SK-N-SH (cell line): ENCODE data around the gene SLC35A1. TPM values are rescaled to one million over a fixed set of nuclear protein-coding genes. Genes with fewer than 3 reads are reported as not detected.

Source experiments
- CTCF ChIA-PET: fragments of 300-600, 350-600 bp; formaldehyde crosslinking; extraction: SDS; loops from one replicate; lab custom pipeline; 2021; lab: Yijun Ruan, JAX
- POLR2A ChIA-PET: fragments of 350-600 bp; sonication (Branson Sonifier 250); formaldehyde crosslinking; extraction: SDS; loops from one replicate; lab custom pipeline; 2020; ENCODE audit warnings: antibody characterized with exemption, inconsistent platforms; lab: Yijun Ruan, JAX
- DNase-seq: peaks from one replicate; pipeline ENCODE4 v3.0.0; 2012
- H2AFZ ChIP-seq: fragments of 200-600 bp; sonication (generic); 2 replicates; pipeline ENCODE4 v1.8.1; 2016; ENCODE audit warnings: antibody characterized with exemption, mild to moderate bottlenecking, low read depth
- H3F3A ChIP-seq: fragments of 200-600 bp; sonication (generic); replicated peaks from 2 replicates; pipeline ENCODE3; 2016; ENCODE audit warnings: antibody characterized with exemption, mild to moderate bottlenecking; ENCODE audit not compliant: insufficient read depth
- H3K27ac ChIP-seq, 2 experiments: fragments of 200-500 bp in 1 of 2; fragments of 200-600 bp in 1 of 2; sonication (Bioruptor generic) in 1 of 2; sonication (generic), shearing (Covaris generic) in 1 of 2; 2 replicates each; pipeline versions ENCODE4 v1.5.1 to v1.6.1; 2014 to 2016; ENCODE audit warnings: low read depth in 2 of 2, inconsistent platforms in 1 of 2, low read length in 1 of 2, mild to moderate bottlenecking in 1 of 2, mixed read lengths in 1 of 2
- H3K27me3 ChIP-seq: fragments of 200-600 bp; sonication (generic), shearing (Covaris generic); 2 replicates; pipeline ENCODE4 v1.6.1; 2016; ENCODE audit warnings: mixed run types; ENCODE audit not compliant: insufficient read depth
- H3K36me3 ChIP-seq, 2 experiments: fragments of 200-500 bp in 1 of 2; fragments of 200-600 bp in 1 of 2; sonication (Bioruptor generic) in 1 of 2; sonication (generic) in 1 of 2; replicated peaks in 1 of 2; 2 replicates each; pipeline versions ENCODE3 to v1.5.1; 2014 to 2016; ENCODE audit warnings: low read length in 1 of 2, mild to moderate bottlenecking in 1 of 2; ENCODE audit not compliant: insufficient read depth in 2 of 2, control insufficient read depth in 1 of 2
- H3K4me1 ChIP-seq, 2 experiments: fragments of 200-500 bp in 1 of 2; fragments of 200-600 bp in 1 of 2; sonication (Bioruptor generic) in 1 of 2; sonication (generic), shearing (Covaris generic) in 1 of 2; 2 replicates each; pipeline versions ENCODE4 v1.5.1 to v1.6.1; 2014 to 2016; ENCODE audit warnings: low read depth in 1 of 2, low read length in 1 of 2, mixed run types in 1 of 2; ENCODE audit not compliant: insufficient read depth in 2 of 2, control insufficient read depth in 1 of 2
- H3K4me2 ChIP-seq: fragments of 200-600 bp; sonication (generic), shearing (Covaris generic); 2 replicates; pipeline ENCODE4 v1.6.1; 2017; ENCODE audit warnings: mixed run types
- H3K4me3 ChIP-seq, 2 experiments: fragments of 200-500 bp in 1 of 2; fragments of 200-600 bp in 1 of 2; sonication (Bioruptor generic) in 1 of 2; sonication (generic), shearing (Covaris generic) in 1 of 2; 2 replicates each; pipeline versions ENCODE4 v1.5.1 to v1.8.1; 2014 to 2016; ENCODE audit warnings: low read depth in 2 of 2, inconsistent platforms in 1 of 2, low read length in 1 of 2, mild to moderate bottlenecking in 1 of 2, mixed read lengths in 1 of 2, moderate library complexity in 1 of 2
- H3K79me2 ChIP-seq: fragments of 200-600 bp; sonication (generic); 2 replicates; pipeline ENCODE4 v1.8.1; 2017; ENCODE audit warnings: mild to moderate bottlenecking; ENCODE audit not compliant: insufficient read depth
- H3K9ac ChIP-seq: fragments of 200-600 bp; sonication (generic); 2 replicates; pipeline ENCODE4 v1.6.1; 2017; ENCODE audit warnings: mixed run types
- H3K9me2 ChIP-seq: fragments of 200-600 bp; sonication (generic); 2 replicates; pipeline ENCODE4 v1.6.1; 2017; ENCODE audit warnings: mixed run types
- H3K9me3 ChIP-seq: fragments of 200-600 bp; sonication (generic); 2 replicates; pipeline ENCODE4 v1.6.1; 2017; ENCODE audit warnings: mixed run types, mild to moderate bottlenecking, moderate library complexity
- H4K20me1 ChIP-seq: fragments of 200-600 bp; sonication (generic); 2 replicates; pipeline ENCODE4 v1.6.1; 2017; ENCODE audit warnings: mild to moderate bottlenecking, mixed run types; ENCODE audit not compliant: insufficient read depth
- ELF1 ChIP-seq: IDR thresholded peaks from 2 replicates; pipeline ENCODE4 v1.4.0; 2012
- EP300 ChIP-seq, 2 experiments: IDR thresholded peaks; 2 replicates each; pipeline versions ENCODE4 v1.4.0 to v1.6.1; 2012; ENCODE audit warnings: borderline replicate concordance in 1 of 2, low read depth in 1 of 2, low read length in 1 of 2
- FOSL2 ChIP-seq: IDR thresholded peaks from 2 replicates; pipeline ENCODE4 v1.4.0; 2012; ENCODE audit warnings: low read depth, mild to moderate bottlenecking, moderate library complexity, borderline replicate concordance
- GATA2 ChIP-seq: sonication (generic); formaldehyde crosslinking; IDR thresholded peaks from 2 replicates; pipeline ENCODE4 v1.5.0; 2020; ENCODE audit warnings: mild to moderate bottlenecking, missing genetic modification reagents
- MEF2A ChIP-seq: IDR thresholded peaks from 2 replicates; pipeline ENCODE4 v1.4.0; 2012; ENCODE audit warnings: low read depth, borderline replicate concordance
- NRF1 ChIP-seq: IDR thresholded peaks from 2 replicates; pipeline ENCODE4 v1.6.1; 2012; ENCODE audit warnings: low read depth, mild to moderate bottlenecking, low read length
- RFX5 ChIP-seq: IDR thresholded peaks from 2 replicates; pipeline ENCODE4 v1.6.1; 2012; ENCODE audit warnings: mild to moderate bottlenecking, improper control_type of control experiment, low read length
- RXRA ChIP-seq: IDR thresholded peaks from 2 replicates; pipeline ENCODE4 v1.4.0; 2012; ENCODE audit warnings: low read depth, mild to moderate bottlenecking, borderline replicate concordance
- WGBS: methylation state at CpG from one replicate; pipeline ENCODE4 v1.1.6; 2017; ENCODE audit warnings: low lambda C conversion rate; 5-methylcytosine and 5-hydroxymethylcytosine counted together
- polyA plus RNA-seq, 3 experiments: library from polyadenylated mRNA; depleted of rRNA; stranded (reverse); fragments of >200 nt; gene quantifications; 2 replicates each; pipeline ENCODE4 v1.2.3, GENCODE V29; 2012
- TF ChIP-seq, protein P1 (sequence below): IDR thresholded peaks from 2 replicates; pipeline ENCODE4; 2012
- TF ChIP-seq, protein P2 (sequence below): IDR thresholded peaks from 2 replicates; pipeline ENCODE4 v1.6.1; 2012; ENCODE audit warnings: mild to moderate bottlenecking, low read depth, low read length, moderate library complexity
- TF ChIP-seq, protein P3 (sequence below): fragments of 150-350 bp; IDR thresholded peaks from 2 replicates; pipeline ENCODE4 v1.6.1; 2016; ENCODE audit warnings: mild to moderate bottlenecking, low read depth, low read length
- TF ChIP-seq, protein P4 (sequence below): IDR thresholded peaks from 2 replicates; pipeline ENCODE4 v1.4.0; 2012; ENCODE audit warnings: low read depth
- TF ChIP-seq, protein P5 (sequence below): IDR thresholded peaks from 2 replicates; pipeline ENCODE4 v1.4.0; 2012; ENCODE audit warnings: low read depth, borderline replicate concordance

SLC35A1 gene
- polyA plus RNA-seq, 1 of the 3 experiments (the other 2 are of a cell fraction), result 9.2 TPM

DNA sequence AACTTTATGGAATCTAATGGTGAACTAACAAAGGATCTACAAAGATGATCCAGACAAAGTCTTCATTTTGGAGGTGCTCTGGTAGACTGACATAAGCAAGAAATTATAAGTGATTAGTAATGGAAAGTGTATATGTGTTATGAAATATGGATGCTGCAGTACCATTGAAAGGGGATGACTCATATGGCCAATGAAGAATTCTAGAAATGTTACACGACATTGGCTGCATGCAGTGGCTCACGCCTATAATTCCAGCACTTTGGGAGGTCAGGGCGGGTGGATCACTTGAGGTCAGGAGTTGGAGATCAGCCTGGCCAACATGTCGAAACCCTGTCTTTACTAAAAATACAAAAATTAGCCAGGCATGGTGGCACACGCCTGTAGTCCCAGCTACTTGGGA, 41.5 kb upstream of the SLC35A1 start:
- no peaks in the 10 kb centered on the region for H4K20me1 ChIP-seq
- H3K4me3 ChIP-seq, result no peak overlapping the region
- no peak overlapping the region for H3K9ac ChIP-seq
- H3K9me2 ChIP-seq, result no peaks in the 10 kb centered on the region
- no peak for TF ChIP-seq RXRA
- TF ChIP-seq, protein P1, sequence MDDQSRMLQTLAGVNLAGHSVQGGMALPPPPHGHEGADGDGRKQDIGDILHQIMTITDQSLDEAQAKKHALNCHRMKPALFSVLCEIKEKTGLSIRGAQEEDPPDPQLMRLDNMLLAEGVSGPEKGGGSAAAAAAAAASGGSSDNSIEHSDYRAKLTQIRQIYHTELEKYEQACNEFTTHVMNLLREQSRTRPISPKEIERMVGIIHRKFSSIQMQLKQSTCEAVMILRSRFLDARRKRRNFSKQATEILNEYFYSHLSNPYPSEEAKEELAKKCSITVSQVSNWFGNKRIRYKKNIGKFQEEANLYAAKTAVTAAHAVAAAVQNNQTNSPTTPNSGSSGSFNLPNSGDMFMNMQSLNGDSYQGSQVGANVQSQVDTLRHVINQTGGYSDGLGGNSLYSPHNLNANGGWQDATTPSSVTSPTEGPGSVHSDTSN, result no peak
- TF ChIP-seq, protein P2, sequence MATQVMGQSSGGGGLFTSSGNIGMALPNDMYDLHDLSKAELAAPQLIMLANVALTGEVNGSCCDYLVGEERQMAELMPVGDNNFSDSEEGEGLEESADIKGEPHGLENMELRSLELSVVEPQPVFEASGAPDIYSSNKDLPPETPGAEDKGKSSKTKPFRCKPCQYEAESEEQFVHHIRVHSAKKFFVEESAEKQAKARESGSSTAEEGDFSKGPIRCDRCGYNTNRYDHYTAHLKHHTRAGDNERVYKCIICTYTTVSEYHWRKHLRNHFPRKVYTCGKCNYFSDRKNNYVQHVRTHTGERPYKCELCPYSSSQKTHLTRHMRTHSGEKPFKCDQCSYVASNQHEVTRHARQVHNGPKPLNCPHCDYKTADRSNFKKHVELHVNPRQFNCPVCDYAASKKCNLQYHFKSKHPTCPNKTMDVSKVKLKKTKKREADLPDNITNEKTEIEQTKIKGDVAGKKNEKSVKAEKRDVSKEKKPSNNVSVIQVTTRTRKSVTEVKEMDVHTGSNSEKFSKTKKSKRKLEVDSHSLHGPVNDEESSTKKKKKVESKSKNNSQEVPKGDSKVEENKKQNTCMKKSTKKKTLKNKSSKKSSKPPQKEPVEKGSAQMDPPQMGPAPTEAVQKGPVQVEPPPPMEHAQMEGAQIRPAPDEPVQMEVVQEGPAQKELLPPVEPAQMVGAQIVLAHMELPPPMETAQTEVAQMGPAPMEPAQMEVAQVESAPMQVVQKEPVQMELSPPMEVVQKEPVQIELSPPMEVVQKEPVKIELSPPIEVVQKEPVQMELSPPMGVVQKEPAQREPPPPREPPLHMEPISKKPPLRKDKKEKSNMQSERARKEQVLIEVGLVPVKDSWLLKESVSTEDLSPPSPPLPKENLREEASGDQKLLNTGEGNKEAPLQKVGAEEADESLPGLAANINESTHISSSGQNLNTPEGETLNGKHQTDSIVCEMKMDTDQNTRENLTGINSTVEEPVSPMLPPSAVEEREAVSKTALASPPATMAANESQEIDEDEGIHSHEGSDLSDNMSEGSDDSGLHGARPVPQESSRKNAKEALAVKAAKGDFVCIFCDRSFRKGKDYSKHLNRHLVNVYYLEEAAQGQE, result no peak
- no peak for TF ChIP-seq FOSL2
- TF ChIP-seq GATA2 (CRISPR knock-in tag), result no peak
- no peak for TF ChIP-seq ELF1
- TF ChIP-seq RFX5, result no peak
- TF ChIP-seq EP300 (IDR thresholded peaks at IDR 0.05; ENCODE audit: borderline replicate concordance in 1 of 2, low read depth in 1 of 2, low read length in 1 of 2), result no peak
- TF ChIP-seq, protein P3, sequence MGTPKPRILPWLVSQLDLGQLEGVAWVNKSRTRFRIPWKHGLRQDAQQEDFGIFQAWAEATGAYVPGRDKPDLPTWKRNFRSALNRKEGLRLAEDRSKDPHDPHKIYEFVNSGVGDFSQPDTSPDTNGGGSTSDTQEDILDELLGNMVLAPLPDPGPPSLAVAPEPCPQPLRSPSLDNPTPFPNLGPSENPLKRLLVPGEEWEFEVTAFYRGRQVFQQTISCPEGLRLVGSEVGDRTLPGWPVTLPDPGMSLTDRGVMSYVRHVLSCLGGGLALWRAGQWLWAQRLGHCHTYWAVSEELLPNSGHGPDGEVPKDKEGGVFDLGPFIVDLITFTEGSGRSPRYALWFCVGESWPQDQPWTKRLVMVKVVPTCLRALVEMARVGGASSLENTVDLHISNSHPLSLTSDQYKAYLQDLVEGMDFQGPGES, result no peak
- TF ChIP-seq, protein P4, sequence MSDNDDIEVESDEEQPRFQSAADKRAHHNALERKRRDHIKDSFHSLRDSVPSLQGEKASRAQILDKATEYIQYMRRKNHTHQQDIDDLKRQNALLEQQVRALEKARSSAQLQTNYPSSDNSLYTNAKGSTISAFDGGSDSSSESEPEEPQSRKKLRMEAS, result no peak
- TF ChIP-seq NRF1, result no peak
- TF ChIP-seq, protein P5, sequence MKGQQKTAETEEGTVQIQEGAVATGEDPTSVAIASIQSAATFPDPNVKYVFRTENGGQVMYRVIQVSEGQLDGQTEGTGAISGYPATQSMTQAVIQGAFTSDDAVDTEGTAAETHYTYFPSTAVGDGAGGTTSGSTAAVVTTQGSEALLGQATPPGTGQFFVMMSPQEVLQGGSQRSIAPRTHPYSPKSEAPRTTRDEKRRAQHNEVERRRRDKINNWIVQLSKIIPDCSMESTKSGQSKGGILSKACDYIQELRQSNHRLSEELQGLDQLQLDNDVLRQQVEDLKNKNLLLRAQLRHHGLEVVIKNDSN, result no peak
- no peak for TF ChIP-seq MEF2A
- H2AFZ ChIP-seq, result no peak overlapping the region
- H3K9me3 ChIP-seq, result no peaks in the 10 kb centered on the region
- WGBS, result 56% methylated on average over 4 of the region's 5 CpGs
- H3K4me2 ChIP-seq, result no peak overlapping the region
- no peaks in the 10 kb centered on the region for H3K36me3 ChIP-seq
- H3K27me3 ChIP-seq, result no peaks in the 10 kb centered on the region
- H3K27ac ChIP-seq, result no peak overlapping the region
- no peak for DNase-seq
- no peaks in the 10 kb centered on the region for H3K4me1 ChIP-seq
- ChIA-PET CTCF (interaction anchor here (1.3 kb wide), 1 partner anchor 11 kb away, joined by 3 read pairs; no protein-coding TSS in a partner anchor), POLR2A (no interaction called here)
- no peaks in the 10 kb centered on the region for H3F3A ChIP-seq
- no peaks in the 10 kb centered on the region for H3K79me2 ChIP-seq
